ENCODE measurements around the gene SATB1.
"Not testable (repeated sequence)": the region's sequence is repeated elsewhere in the genome, so short reads cannot be mapped to it uniquely, and the experiment has no call there.

Gene SATB1

DNA sequence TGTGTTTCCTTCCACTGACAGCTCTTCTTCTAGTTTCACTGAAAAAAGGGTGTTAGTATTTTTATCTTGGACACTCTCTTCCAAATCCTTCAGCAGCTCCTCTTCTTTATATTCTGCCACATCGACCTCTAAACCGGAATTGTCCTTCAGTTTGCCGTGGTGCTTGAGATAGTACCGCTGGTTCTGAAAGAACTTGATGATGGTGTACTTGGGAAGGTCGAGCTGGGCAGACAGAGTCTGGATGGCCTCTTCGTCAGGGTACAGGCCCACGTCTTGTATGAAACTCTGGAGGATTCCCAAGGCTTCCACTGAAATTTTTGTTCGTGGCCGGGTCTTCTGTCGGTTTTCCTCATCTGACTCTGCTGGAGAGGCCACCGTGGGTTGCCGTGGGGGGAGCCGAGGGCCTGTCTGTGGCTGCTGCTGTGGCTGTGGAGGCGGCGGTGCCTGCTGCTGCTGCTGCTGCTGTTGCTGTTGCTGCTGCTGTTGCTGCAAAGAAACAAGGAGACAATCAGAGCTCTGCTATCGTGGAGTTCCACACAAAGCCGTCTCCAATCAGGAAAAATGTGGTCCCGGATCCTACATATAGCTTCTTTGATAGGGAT, 75.8 kb downstream of the SATB1 start:
- DNase-seq = no peak

DNA sequence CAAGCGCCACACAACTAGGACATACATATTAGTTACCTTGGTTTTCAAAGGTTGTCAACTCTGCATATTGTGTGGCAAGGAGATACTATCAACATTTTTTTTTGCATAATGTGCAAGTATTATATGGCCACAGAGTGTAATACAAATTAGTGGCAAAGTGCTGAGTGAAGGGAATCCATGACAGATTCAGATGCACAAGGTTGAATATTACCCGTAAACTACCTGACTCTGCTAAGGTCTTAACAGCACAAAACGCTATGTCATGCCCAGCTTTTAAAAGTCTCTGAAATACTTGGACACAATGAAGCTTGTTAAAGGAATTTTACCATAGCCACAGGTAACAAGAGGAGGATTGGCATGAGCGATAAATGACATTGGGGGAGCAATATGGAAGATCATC, 79.0 kb downstream of the SATB1 start:
- DNase-seq = no peak

DNA sequence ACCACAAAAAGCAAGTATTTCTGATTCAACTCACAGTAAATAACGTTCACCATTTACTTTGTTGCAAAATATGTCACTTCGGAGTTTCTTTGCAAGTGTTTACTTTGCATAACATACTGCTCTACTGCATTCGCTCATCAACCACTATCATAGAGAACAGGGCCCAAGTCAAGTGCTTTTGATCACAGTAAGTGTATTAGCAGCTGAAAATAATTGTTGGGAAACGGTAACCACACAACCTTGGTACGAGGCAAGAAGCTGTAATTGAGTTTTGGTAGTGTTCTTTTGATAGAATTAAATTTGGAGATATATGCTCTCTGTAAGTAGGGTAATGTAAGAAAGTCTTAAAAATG, 80.1 kb downstream of the SATB1 start:
- no peak for DNase-seq

DNA sequence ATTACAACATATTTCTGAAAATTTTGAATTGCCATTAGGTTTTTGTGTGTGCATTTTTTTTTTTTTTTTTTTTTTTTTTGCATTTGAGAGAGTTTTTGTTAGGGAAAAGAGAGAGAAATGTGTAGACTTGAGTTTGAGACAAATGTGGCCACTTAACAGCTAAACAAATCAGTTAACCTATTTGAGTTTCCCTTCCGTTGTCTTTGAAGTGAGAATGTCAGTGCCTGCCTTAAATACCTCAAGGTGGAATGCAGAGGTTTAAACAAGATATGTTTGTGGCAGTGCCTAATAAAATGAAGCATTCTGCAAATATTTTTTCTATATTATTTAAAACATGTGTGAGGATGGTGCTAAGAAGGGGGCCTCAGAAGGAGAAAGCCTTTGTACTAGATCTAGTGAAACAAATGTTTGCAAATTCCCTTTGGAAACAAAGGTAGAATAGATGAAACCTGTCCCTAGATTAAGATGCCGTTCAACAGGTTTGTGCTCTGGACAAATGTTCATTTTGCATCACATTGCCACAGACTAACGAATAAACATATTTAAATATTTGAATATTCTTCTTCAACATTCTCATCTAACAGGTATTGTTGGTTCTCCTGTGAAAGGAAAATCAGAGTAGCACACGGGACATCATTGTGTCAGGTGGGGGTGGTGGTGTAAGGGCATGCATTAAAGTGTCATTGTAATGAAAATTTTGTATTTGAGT, 80.7 kb downstream of the SATB1 start:
- no peak for DNase-seq

DNA sequence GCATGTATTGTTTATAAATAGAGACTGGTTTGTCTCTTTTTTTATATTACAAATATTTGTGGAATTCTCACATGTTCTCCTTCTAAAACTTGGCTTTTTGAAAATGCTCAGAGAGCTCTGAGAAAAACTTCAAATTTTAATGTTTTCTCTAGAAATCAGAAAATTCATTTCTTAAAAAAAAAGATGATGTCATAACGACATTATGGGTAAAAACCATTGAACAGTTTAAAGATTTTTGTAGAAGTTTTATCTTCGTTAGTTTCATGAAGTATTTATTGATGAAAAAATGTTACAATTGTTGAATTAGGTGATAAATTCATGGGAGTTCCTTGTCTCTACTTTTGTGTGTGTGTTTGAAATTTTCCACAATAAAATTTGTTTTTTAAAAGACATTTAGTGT, 81.3 kb downstream of the SATB1 start:
- DNase-seq = no peak

DNA sequence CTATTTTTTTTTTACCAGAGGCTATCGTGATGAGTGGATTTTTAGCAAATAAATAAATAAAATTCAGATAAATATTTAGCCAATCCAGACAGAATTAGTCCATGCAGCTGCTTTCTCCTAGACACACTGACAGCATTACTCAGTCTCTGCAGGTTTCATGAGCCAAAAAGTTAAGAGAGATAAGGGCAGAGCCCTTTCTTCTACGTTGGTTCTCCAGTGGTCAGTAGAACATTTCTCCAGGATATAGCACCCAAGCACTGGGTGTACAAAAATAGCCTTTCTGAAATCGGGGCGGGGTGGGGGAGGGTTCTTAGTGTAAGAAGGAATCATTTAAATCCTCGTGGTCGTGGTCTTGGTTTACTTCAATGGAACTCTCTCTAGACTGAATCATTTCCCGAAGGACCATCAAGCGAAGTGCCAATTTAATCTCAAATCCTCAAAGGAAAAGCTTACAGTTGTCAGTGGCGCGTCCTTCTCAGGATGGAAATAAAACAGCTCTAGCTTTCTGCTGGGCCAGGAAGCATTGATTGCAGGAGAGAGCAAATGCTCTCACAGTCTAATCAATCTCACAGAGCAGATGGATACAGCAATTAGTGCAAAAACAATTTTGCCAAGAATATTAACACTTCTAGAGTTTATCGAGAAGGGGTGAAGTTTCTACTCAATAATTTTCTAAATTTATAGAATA, 86.2 kb downstream of the SATB1 start:
- DNase-seq = no peak

DNA sequence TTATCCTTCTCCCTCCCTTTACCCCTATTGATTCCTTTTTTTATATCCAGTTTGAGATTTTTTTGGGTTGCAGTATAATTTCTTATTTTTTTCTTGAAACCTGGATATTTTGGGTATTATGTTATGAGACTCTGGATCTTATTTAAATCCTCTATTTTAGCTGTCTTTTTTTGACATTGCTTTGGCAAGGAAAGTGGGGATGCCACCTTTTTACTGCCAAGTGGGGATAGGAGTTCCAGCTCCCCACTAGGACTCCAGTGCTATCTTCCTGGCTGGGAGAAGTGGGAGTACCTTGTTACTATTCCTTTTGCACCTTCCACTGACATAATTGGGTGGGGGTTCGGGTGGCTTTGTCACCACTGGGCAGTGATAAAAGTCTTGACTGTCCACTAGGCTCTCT, 87.9 kb downstream of the SATB1 start:
- no peak for DNase-seq

DNA sequence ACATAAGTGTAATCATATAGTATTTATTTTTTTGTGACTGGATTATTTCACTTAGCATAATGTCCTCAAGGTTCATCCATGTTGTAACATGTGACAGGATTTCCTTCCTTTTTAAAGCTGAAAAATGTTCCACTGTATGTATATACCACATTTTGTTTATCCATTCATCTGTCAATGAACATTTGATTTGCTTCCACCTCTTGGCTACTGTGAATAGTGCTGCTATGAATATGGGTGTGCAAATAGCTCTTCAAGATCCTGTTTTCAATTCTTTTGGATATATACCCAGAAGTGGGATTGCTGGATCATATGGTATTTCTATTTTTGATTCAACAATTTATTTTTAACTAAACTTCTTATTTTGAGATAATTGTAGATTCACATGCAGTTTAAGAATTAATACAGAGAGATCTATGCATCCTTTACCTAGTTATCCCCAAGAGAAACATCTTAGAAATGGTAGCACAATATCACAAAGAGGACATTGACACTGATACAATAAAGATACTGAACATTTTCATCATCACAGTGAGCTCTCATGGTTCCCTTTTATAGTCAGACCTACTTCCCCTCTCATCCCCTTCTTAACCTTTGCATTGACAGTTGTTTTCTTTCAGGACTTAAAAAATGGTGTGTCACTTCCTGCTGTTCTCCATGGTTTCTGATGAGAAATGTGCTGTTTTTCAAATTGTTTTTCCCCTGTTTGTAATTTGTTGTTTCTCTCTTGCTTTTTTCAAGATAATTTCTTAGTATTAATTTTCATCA, 90.1 kb downstream of the SATB1 start:
- DNase-seq = no peak

DNA sequence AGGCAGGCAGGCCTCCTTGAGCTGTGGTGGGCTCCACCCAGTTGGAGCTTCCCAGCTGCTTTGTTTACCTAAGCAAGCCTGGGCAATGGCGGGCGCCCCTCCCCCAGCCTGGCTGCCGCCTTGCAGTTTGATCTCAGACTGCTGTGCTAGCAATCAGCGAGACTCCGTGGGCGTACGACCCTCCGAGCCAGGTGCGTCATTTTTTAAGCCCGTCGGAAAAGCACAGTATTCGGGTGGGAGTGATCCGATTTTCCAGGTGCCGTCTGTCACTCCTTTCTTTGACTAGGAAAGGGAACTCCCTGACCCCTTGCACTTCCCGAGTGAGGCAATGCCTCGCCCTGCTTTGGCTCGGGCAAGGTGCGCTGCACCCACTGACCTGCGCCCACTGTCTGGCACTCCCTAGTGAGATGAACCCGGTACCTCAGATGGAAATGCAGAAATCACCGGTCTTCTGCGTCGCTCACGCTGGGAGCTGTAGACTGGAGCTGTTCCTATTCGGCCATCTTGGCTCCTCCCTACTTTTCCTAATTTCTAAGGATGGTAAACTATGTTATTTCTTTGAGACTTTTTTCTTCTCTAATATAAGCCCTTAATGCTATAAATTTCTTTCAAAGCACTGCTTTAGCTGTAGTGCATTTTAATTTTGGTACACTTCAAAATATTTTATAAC, 94.2 kb downstream of the SATB1 start:
- DNase-seq = not testable (repeated sequence)

DNA sequence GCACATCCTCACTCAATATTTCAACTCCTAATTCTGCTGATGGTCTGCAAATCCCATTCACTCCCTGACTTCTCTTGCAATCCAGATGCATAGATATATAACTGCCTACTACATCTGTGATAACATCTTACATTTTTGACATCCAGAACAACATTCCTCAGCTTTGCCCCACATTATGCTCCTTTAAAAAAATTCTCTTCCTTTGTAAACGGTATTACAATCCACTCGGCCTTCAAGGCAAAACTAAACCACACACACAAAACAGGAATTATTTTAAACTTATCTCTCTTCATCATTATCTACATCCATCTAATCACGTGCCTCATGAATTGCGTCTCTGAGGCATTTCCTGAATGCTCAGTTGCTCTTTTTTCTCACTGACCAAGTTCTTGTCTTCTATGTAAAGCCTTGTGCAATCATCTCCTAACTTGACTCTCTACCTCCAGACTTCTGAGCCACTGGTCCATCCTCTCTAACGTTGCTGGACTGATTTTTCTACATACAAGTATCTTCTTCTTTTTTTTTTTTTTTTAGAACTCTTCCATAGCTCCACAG, 117.0 kb downstream of the SATB1 start:
- no peak for DNase-seq

DNA sequence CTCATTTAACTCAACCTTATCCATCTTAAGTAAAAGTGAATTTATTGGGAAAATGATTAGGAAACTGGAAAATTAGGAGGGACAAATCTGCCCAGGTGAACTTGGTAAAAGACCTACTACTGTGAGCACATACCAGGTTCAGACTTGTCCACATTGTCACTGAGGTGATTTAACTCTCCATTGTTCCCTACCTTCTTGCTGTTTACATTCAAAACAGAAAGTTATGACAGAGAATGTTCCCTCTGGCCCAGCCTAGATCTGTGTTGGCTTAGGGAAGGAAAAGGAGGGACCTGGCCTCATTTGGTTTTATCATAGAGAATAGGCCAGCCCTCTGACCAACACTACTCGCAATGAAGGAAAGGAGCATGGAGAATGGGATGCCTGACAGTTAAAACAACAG, 117.6 kb downstream of the SATB1 start:
- no peak for DNase-seq

DNA sequence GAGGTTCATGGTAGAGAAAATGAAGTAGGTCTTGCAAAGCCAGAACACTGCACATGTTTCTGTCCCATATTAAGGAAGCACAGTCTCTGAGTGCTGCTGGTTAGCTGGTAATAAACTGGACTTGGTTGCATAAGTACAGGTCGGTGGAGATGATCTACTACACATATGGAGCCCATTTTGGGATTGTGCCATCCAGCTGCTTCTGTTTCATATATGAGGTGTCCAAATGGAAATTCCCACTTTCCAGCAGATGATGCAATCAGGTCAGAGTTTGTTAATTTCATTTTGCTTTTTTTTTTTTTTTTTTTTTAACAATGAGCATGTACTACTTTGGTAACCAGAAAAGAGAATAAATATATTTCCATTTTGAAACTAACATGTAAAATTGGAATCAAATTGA, 122.6 kb downstream of the SATB1 start:
- no peak for DNase-seq

DNA sequence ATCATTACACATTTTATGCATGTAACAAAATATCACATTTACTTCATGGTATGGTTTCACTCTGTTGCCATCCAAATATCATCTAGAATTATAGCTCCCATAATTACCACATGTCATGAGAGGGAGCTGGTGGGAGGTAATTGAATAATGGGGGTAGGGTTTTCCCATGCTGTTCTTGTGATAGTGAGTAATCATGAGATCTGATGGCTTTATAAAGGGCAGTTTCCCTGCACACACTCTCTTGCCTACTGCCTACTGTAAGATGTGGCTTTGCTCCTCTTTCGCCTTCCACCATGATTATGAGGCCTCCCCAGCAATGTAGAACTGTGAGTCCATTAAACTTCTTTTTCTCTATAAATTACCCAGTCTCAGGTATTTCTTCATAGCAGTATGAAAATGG, 123.4 kb downstream of the SATB1 start:
- DNase-seq = no peak

DNA sequence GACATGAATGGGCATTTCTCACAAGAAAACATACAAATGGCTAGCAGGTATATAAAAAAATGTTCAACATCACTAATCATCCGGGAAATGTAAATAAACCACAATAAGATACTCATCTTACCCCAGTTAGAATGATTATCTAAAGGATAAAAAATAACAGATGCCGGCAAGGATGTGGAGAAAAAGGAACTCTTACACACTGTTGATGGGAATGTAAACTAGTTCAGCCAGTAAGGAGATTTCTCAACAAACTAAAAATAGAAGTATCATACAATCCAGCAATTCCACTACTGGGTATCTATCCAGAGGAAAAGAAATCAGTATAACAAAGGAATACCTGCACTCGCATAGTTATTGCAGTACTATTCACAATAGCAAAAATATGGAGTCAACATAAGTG, 124.2 kb downstream of the SATB1 start:
- no peak for DNase-seq

DNA sequence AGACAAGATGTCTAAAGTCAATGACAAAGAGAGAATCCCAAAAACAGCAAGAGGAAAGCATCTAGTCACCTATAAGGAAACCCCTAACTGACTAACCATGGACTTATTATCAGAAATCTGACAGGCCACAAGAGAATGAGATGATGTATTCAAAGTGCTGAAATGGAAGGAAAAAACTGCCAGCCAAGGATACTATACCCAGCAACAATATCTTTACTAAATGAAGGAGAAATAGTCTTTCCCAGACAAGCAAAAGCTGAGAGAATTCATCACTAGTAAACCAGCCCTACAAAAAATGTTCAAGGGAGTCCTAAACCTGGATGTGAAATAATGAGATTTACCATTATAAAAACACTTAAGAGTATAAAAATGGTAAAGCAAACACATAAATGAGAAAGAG, 128.0 kb downstream of the SATB1 start:
- no peak for DNase-seq
